GM19193 (cell line): ENCODE measurements around the gene DEPDC5.

Experiments used
- POLR2A ChIP-seq: IDR thresholded peaks from 4 replicates; pipeline ENCODE4 v1.6.1; 2011; ENCODE audit not compliant: insufficient read depth, insufficient read length; ENCODE audit errors: extremely low read depth

DEPDC5 gene

DNA sequence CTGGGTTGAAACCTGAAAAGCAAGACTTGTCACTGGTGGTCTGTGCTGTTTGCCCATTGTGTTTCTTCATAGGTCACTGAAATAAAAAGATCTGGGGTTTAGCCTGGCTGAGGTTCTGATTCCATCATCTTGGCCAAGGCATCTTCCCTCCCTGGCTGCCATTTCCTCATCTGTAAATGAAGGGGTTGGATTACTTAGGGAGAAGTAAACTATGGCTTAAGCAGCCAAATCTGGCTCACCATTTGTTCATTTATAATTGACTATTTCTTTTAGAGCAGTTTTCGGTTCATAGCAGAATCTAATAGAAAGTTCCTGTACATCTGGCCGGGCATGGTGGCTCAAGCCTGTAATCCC, 138.2 kb downstream of the DEPDC5 start:
- TF ChIP-seq POLR2A, result no peak

DNA sequence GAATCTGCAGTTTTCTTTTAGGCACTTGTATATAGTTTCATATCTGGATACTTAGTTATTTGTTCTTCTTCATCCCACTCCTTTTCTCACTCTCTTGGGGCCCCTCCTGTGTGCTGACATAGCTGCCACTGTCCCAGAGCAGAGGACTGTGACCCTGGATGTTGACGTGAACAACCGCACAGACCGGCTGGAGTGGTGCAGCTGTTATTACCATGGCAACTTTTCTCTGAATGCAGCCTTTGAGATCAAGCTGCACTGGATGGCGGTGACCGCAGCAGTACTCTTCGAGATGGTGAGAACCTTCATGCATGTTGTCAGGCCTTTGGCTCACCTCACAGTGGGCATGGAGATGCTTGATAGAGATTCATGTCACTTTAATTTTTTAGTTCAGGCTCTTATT, 139.6 kb downstream of the DEPDC5 start:
- no peak for TF ChIP-seq POLR2A

DNA sequence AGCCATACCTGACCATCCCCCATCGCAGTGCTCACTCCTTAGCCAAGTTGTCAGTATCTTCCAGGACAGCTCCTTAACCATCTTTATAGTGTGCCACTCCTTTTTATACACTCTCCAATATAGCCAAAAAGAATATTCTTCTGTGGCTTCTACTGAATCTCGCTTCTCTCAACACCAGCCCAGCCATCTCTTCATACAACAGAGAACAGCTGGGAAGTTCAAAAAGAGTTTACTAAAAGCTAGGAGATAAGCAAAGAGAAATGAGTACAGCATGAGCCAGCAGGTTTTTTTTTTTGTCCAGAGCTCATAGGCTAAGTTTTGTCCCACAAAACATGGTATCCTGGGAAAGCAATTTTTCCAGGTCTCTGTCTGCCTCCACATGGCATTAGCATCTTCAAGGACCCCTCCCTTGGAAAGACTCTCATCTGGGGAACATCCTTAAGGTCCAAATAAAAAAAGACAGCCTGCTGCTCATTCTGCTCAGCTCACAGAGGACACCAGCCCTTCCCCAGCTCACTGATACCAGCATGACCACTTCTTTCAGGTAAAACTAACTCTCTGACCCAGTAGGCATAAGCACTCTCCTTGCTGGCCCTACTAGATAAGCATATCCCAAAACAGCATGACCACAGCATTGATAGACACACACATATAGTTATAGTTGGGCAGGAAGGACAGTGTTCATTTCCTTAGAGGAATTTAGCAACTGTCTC, 141.7 kb downstream of the DEPDC5 start:
- no peak for TF ChIP-seq POLR2A

DNA sequence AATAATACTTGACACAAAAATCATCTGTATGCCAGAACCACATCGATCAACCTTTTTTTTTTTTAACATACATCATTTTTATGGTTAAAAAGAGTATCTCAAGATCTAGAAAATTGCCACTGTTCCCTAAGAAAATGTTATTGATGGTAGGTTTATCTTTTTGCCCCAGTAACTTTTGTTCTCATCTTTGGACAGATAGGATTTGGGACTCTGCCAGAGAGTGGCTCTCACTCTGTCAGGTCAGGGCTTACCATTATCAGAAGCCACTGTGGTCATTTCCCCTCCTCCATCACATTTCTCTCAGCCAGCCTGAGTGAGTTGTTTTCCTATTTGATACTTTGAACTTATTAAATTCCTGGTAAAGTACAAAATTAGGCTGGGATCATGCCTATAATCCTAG, 142.7 kb downstream of the DEPDC5 start:
- TF ChIP-seq POLR2A, result no peak

DNA sequence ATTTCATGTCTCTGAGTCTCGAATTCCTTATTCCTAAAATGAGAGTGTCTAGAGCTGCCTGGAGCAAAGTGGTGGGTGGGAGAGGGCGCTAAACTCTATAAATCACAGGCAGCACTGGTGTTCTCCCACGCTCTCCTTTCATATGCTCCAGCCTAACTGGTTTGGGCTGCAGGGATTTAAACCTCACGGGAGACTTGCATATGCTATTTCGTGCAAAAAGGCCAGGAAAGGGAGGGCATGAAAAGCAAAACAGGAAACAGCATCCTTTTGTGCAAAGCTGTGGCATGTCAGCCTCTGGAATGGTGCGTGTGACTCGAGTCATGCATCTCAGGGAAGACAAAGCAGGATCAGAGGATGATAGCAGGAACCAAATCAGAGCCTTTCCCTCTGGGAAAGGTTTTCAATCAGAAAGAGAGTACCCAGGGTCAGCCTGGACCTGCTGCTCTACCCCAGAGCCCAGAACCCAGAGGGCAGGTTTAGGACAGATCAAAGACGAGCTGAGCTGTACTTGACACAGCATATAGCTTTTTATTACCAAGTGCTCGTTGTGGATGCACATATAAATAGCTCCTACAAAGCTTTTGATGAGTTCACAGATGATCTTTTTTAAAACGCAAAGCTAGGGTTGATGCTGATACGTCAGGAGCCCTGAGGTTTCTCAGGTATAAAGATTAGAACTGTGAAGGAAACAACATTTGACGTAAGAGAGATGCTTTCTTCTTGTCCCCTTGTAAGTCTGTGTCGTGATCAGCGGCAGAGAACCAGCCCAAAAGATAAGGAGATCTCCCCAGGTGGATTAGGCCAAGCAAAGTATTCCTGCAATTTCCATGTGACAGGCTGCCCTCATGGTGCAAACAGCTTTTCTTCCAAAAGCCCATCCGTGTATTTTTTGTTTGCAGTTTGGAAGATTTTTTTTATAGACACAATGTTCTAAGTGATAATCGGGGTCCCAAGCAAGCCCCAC, 144.3 kb downstream of the DEPDC5 start:
- no peak for TF ChIP-seq POLR2A

DNA sequence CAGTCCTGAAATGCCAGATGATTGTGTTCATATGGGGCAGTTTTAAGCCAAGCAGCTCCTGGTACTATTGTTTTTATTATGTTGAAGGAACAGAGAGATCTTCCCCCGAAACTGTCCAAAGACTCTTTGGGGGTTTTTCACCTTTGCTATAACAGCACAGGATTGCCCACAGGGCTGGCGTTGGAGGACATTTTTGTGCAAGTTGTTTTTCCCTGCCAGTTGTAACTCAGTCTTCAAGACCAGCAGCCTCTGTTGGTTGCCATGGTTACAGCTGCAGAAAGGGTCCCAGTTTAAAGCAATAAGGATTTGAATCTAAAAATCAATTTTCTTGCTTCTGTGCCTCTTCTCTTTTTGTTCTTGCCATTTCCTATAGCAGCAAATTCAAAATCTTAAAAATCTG, 145.1 kb downstream of the DEPDC5 start:
- no peak for TF ChIP-seq POLR2A

DNA sequence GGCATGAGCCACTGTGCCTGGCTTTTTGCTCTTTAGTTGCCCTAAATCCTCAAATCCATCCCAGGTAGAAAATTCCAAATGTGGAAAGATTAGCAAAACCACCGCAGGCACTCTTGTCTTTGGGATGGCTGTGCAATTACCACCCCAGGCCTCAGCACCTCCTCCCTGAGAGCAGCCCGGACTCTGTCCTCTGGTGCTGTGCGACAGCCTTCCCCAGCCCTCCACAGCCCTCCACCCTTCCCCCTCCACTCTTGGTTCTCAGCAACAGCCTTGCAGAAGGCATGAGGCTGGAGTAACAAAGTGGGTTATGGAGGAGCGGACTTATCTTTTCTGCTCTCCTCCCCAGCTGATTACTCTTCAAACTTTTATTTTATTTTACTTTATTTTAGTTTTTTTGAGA, 145.8 kb downstream of the DEPDC5 start:
- no peak for TF ChIP-seq POLR2A

DNA sequence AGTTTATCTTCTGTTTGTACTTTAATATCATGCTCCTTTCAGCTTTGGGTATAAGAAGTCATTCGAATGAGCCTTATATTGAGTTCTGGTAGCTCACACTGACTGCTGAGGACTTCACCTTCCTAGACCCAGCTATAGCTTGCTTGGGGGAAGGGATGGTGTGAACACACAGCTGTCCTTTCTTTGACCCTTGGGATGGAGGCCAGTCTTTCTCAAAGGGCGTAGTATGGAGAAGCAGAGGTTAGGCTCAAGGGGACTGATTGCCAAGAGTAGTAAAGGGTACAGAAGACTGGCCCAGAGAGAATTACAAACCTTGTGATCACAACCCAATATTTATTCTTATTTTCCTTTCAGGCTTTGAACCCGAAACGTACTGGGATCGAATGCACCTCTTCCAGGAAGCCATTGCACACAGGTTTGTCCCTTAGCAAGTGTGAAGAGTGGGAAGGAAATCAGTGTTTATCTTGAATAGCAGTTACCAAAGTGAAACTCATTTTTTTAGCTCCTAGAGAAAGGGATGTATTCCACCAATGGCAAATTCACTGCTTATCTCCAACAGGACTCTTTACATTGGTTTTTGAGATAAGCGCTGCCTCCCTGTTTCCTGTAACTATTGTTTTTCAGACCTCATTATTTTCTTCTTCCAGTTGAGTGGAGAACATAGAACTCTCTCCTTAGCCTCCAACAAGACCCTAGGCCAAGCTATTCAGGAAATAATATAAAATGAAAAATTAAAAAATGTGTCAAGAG, 147.7 kb downstream of the DEPDC5 start:
- TF ChIP-seq POLR2A, result no peak

DNA sequence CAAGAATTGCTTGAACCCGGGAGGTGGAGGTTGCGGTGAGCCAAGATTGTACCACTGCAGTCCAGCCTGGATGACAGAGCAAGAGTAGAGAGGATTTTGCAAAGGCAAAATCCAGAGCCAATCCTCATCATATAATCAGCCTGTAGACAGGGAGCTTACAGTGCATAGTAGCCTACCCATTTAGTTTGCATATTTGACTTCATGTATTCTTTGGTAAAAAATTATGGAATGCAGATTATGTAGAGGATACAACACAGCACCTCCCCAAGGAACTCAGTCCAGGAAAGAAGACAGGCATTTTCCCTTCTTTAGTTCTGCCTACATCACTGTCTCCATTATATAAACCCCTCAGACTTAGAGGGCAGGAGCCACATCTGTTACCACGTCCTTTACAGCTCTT, 150.8 kb downstream of the DEPDC5 start:
- TF ChIP-seq POLR2A, result no peak

DNA sequence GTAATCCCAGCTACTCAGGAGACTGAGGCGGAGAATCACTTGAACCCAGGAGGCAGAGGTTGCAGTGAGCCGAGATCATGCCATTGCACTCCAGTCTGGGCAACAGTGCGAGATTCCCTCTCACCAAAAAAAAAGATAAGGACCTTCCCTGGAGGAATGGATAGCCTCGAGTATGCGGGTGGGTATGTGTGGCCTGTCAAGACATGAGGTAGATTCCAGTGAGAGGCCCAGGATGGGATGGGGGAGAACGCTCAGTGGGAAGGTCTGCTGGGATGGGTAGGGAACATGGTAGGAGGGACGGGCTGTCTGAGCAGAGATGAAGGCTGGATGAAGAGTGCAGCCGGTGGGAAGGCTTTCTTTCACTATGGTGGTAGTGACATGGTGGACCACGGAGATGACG, 151.5 kb downstream of the DEPDC5 start:
- TF ChIP-seq POLR2A, result no peak

DNA sequence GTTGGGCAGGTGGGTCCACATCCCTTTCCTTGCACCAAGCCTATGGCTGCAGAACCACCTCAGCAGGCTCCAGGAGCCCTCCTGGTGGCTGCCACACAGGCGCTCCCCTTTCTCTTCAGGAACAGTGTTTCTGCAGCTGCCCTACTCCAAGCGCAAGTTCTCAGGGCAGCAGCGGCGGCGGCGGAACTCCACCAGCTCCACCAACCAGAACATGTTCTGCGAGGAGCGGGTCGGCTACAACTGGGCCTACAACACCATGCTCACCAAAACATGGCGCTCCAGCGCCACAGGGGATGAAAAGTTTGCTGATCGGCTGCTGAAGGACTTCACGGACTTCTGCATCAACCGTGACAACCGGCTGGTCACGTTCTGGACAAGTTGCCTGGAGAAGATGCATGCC, 152.3 kb downstream of the DEPDC5 start:
- TF ChIP-seq POLR2A, result no peak

DNA sequence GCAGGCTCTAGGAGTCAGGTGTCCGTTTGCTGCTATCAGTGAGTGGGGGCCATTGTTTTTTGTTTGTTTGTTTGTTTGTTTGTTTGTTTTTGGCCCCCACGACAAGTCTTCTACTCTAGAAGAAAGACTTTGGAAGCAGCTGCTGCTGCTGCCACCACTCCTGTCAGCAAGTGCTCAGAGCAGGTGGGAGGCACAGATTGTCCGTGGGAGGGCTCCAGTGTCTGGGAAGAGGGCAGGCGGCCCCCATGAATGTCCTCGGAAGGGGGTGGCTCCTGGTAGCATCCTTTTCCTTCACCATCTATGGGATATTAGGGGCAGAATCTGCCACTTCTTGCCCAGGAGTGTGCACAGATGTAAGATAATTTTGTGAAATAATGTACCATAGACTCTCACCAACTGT, 152.8 kb downstream of the DEPDC5 start:
- no peak for TF ChIP-seq POLR2A

DNA sequence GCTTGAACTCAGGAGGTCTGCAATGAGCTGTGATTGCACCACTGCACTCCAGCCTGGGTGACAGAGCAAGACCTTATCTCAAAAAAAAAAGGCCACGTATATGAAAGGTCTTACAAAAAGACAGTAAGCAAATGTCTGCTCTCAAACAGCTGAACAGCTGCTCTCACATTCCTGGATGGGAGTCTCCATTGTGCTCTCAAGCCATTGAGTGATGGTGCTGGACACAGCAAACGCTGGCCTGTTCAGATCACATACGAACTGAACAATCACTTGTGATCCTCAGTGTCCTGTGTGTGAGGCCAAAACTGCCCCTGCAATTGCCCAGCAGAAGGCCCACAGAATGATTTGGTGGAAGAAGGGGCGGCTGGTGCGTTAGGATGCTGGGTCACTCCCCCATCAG, 156.2 kb downstream of the DEPDC5 start:
- no peak for TF ChIP-seq POLR2A

DNA sequence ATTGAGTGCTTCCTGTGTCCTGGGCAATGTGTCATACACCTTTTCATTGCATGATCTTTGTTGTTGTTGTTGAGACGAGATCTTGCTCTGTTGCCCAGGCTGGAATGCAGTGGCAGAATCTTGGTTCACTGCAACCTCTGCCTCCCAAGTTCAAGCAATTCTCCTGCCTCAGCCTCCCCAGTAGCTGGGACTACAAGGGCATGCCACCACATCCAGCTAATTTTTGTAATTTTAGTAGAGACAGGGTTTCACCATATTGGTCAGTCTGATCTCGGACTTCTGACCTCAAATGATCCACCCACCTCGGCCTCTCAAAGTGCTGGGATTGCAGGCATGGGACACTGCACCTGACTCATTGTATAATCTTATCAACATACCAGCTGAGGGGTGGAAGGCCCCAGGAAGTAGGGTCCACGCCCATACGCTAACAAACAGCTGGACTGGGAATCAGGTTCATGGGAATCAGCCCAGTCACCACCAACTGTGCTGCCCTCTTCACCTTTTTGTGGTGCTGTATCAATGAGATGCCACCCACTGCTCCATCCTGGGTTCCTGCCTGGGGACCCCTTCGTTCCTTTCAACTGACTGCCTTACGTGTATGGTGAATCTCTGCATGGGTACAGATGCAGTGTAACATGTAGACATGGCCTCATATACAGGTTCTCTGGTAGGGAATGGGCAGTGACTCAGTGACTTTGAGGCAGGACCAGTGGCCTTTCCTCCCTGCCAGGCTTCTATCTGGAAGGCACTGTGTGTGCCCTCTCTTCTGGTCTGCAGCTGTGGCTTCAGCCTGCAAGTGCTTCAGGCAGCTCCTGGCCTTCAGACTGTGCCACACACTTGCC, 158.0 kb downstream of the DEPDC5 start:
- no peak for TF ChIP-seq POLR2A

DNA sequence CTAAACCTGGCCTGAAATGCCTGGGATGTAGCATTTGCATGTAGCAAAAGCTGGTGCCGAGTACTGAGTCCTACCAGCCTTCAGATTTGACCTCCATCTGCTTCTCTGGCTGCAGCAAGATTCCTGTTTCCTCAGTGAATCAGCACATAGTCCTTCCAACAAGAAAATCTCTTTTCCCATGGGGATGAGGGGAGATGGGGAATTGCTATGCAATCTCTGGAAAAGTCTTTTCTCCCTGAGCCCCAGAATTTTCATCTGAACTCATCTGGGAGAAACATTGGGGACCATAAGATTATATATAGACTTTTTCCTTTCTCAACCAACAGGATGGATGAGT, 158.6 kb downstream of the DEPDC5 start:
- no peak for TF ChIP-seq POLR2A

DNA sequence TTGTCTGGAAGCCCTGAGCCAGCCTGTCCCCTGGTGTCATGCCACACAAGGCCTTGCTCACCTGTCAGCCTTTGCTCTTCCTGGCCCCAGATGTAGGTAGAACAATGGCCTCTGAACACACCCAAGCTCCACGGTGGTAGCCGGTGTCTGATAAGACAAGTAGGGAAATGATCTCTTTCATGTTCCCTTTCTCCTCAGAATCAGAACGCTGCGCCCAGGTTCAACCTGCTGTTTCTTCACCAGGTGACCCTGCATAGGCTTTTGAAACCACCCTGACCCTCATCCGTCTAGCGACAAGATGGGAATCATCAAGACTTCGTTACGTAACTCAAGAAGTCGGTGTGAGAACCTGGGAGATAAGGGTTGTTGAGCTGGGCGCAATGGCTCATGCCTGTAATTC, 161.8 kb downstream of the DEPDC5 start:
- TF ChIP-seq POLR2A, result no peak
